Hepatocyte (in vitro differentiated cells): ENCODE data around the gene MTMR8. TPM values are rescaled to one million over a fixed set of nuclear protein-coding genes. Genes with fewer than 3 reads are reported as not detected.

Experiments used
- DNase-seq: peaks from one replicate; pipeline ENCODE4 v3.0.0-alpha.2; 2016; ENCODE audit warnings: low spot score
- H2AFZ ChIP-seq: fragments of 200-600 bp; sonication (generic); 2 replicates; pipeline ENCODE4 v1.6.0; 2016; ENCODE audit warnings: antibody characterized with exemption, mild to moderate bottlenecking
- H3K27ac ChIP-seq: fragments of 200-600 bp; sonication (generic); 2 replicates; pipeline ENCODE4 v1.5.1; 2016; ENCODE audit warnings: mild to moderate bottlenecking
- H3K27me3 ChIP-seq: fragments of 200-600 bp; sonication (generic); 2 replicates; pipeline ENCODE4 v1.6.1; 2016
- H3K36me3 ChIP-seq: fragments of 200-600 bp; sonication (generic); replicated peaks from 2 replicates; pipeline ENCODE4 v1.5.1; 2016; ENCODE audit warnings: low read depth; ENCODE audit not compliant: insufficient read depth
- H3K4me1 ChIP-seq: fragments of 200-600 bp; sonication (generic); 2 replicates; pipeline ENCODE4 v1.5.1; 2016; ENCODE audit warnings: mild to moderate bottlenecking, moderate library complexity; ENCODE audit not compliant: insufficient read depth
- H3K4me2 ChIP-seq: fragments of 200-600 bp; sonication (generic); 2 replicates; pipeline ENCODE4 v1.6.0; 2016
- H3K4me3 ChIP-seq: fragments of 200-600 bp; sonication (generic); 2 replicates; pipeline ENCODE4 v1.5.1; 2016; ENCODE audit warnings: mild to moderate bottlenecking
- H3K79me2 ChIP-seq: fragments of 200-600 bp; sonication (generic); 2 replicates; pipeline ENCODE4 v1.6.0; 2017; ENCODE audit warnings: mild to moderate bottlenecking
- H3K9me2 ChIP-seq: fragments of 200-600 bp; sonication (generic); replicated peaks from 2 replicates; pipeline ENCODE4 v1.6.0; 2017; ENCODE audit warnings: mild to moderate bottlenecking; ENCODE audit not compliant: insufficient read depth
- H3K9me3 ChIP-seq: fragments of 200-600 bp; sonication (generic); 2 replicates; pipeline ENCODE4 v1.5.1; 2016; ENCODE audit warnings: low read depth, mild to moderate bottlenecking
- H4K20me1 ChIP-seq: fragments of 200-600 bp; sonication (generic); 2 replicates; pipeline ENCODE4 v1.6.0; 2016; ENCODE audit warnings: mild to moderate bottlenecking; ENCODE audit not compliant: insufficient read depth, poor library complexity, severe bottlenecking
- EZH2 ChIP-seq: fragments of 200-600 bp; sonication (generic); IDR thresholded peaks from 2 replicates; pipeline ENCODE4 v1.6.1; 2016; ENCODE audit warnings: antibody characterized with exemption, mild to moderate bottlenecking, borderline replicate concordance
- EZH2phosphoT487 ChIP-seq: fragments of 200-600 bp; sonication (generic); IDR thresholded peaks from one replicate; pipeline ENCODE4 v1.6.1; 2018; ENCODE audit warnings: antibody characterized with exemption, mild to moderate bottlenecking, low read depth, moderate library complexity; ENCODE audit not compliant: unreplicated experiment, severe bottlenecking
- WGBS: methylation state at CpG from one replicate; pipeline ENCODE4 v1.1.6; 2016; ENCODE audit warnings: low lambda C conversion rate; ENCODE audit errors: missing lambda C conversion rate; 5-methylcytosine and 5-hydroxymethylcytosine counted together
- polyA plus RNA-seq: library from polyadenylated mRNA; unstranded; fragments of >200 nt; fragmentation: Nextera tagmentation; extraction: Ambion mirVana; gene quantifications from 2 replicates; pipeline ENCODE4 v1.2.1, GENCODE V29; 2016
- total RNA-seq: library from RNA; depleted of rRNA; stranded (reverse); fragments of >200 nt; gene quantifications from 2 replicates; pipeline ENCODE4 v1.2.3, GENCODE V29; 2014
- TF ChIP-seq, protein P1 (sequence below): fragments of 200-600 bp; sonication (generic); IDR thresholded peaks from 2 replicates; pipeline ENCODE4 v1.5.1; 2016; ENCODE audit warnings: antibody characterized with exemption, mild to moderate bottlenecking; ENCODE audit not compliant: poor library complexity

MTMR8 gene
- total RNA-seq (1.9 and 2.8 TPM in 2 replicates), polyA plus RNA-seq (1.7 and 1.8 TPM in 2 replicates)

DNA sequence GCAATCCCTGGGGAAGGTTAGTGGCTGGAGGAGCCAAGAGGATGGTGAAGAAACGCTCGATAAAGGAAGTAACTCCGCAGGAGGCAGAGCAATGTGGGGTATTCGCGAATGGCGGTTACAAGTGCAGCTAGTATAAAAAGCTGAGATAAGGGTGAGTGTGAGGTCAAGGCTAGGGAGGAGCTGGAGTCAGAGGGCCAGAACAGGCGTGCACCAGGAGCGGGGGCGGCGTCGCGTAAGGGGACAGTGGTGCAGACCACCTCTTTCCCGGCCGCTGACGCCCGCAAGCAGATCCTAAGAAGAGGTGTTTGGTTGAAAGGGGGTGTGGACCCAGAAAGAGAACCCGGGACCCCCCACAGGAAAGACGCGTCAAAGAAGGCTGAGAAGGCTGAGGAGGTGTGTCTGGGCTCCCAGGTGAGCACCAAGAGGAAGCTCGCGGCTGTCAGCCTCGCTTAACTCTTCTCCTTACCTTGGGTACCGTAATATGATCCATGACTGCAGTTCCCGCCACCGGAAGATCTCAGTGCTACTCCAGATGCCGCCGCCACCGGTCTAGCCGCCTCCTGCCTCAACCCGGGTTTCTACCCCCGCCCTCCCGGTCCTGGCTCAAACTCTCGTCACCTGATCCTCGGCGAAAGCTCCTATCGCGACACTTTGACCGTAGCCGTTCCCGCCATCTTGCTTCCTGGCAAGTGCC is at the start of gene MTMR8:
TSS of gene MTMR8 (minus strand) at position 579 of the 694 bp plus-strand sequence. CDS start at position 490, 89 bp downstream.
- no peaks in the 10 kb centered on the region for H3K27me3 ChIP-seq
- peaks cover 8% of the 10 kb centered on the region for H3K79me2 ChIP-seq
- H4K20me1 ChIP-seq, result no peaks in the 10 kb centered on the region
- WGBS, result 53% methylated on average over 37 of the region's 40 CpGs
- H3K4me1 ChIP-seq, result no peaks in the 10 kb centered on the region
- peak within 1 kb of the TSS; percentile 38 for H3K4me3 ChIP-seq
- TF ChIP-seq EZH2, result no peak
- H3K9me3 ChIP-seq, result no peaks in the 10 kb centered on the region
- H3K36me3 ChIP-seq, result no peaks in the 10 kb centered on the region
- H3K27ac ChIP-seq, result peak within 1 kb of the TSS; percentile 42
- no peaks in the 10 kb centered on the region for H3K9me2 ChIP-seq
- peak; percentile 82 for DNase-seq
- H3K4me2 ChIP-seq, result peak within 1 kb of the TSS; percentile 74
- H2AFZ ChIP-seq, result peak within 1 kb of the TSS; percentile 84

DNA sequence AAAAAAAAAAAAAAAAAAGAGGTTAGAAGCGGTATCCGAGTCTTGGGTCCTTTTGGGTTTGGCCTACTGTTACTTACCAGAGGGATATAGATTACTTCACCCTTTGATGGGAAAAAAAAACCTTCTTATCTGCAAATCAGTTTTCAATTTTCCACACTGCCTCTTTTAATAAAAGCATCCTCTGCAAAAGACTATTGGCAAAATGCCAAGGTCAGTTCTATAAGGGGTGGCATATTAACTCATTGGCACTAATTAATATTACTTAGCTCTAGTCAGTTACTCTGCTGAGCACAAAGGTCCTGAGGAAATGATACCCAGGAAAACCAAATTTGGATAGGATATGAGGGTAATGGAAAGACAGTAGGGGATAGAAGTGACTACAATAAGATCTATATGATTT is 44.3 kb upstream of the MTMR8 start:
- DNase-seq, result no peak
- Histone ChIP-seq H3K27ac (no peak overlapping the region), H3K79me2 (no peaks in the 10 kb centered on the region), H3K4me1 (no peaks in the 10 kb centered on the region), H3K4me2 (no peak overlapping the region), H3K9me2 (no peaks in the 10 kb centered on the region), H3K4me3 (no peak overlapping the region), H3K36me3 (no peaks in the 10 kb centered on the region), H3K27me3 (no peaks in the 10 kb centered on the region), H4K20me1 (no peaks in the 10 kb centered on the region), H3K9me3 (no peaks in the 10 kb centered on the region), H2AFZ (no peak overlapping the region)
- TF ChIP-seq, protein P1, sequence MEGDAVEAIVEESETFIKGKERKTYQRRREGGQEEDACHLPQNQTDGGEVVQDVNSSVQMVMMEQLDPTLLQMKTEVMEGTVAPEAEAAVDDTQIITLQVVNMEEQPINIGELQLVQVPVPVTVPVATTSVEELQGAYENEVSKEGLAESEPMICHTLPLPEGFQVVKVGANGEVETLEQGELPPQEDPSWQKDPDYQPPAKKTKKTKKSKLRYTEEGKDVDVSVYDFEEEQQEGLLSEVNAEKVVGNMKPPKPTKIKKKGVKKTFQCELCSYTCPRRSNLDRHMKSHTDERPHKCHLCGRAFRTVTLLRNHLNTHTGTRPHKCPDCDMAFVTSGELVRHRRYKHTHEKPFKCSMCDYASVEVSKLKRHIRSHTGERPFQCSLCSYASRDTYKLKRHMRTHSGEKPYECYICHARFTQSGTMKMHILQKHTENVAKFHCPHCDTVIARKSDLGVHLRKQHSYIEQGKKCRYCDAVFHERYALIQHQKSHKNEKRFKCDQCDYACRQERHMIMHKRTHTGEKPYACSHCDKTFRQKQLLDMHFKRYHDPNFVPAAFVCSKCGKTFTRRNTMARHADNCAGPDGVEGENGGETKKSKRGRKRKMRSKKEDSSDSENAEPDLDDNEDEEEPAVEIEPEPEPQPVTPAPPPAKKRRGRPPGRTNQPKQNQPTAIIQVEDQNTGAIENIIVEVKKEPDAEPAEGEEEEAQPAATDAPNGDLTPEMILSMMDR, result no peak
- TF ChIP-seq EZH2 (no peak), EZH2phosphoT487 (no peak)
- WGBS, result 97% methylated on average over 2 of the region's 2 CpGs

DNA sequence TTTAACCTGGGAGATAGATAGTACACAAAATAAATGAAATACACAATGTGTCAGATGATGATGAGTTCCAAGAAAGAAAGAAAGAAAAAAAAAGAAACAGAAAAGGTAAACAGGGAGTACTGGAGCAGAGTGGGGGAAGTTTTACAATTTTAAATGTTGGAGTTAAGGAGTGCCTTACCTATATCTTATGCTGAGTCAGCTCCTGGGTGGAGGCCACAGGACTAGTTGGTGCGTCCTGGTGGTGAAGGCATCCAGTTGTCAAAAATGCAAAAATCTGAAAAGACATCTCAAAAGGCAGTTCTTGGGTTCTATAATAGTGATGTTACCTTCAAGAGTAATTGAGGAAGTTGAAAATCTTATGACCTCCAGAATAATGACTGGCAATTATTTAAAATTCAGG is 42.4 kb upstream of the MTMR8 start:
- no peaks in the 10 kb centered on the region for H3K9me3 ChIP-seq
- H2AFZ ChIP-seq, result no peak overlapping the region
- H3K9me2 ChIP-seq, result no peaks in the 10 kb centered on the region
- no peak for DNase-seq
- TF ChIP-seq EZH2 (no peak), EZH2phosphoT487 (no peak)
- TF ChIP-seq, protein P1, result no peak
- no peaks in the 10 kb centered on the region for H4K20me1 ChIP-seq
- 86% methylated on average over 1 of the region's 1 CpG for WGBS
- no peaks in the 10 kb centered on the region for H3K79me2 ChIP-seq
- no peak overlapping the region for H3K4me2 ChIP-seq
- H3K36me3 ChIP-seq, result no peaks in the 10 kb centered on the region
- no peaks in the 10 kb centered on the region for H3K27me3 ChIP-seq
- no peak overlapping the region for H3K4me3 ChIP-seq
- no peak overlapping the region for H3K27ac ChIP-seq
- H3K4me1 ChIP-seq, result no peaks in the 10 kb centered on the region

DNA sequence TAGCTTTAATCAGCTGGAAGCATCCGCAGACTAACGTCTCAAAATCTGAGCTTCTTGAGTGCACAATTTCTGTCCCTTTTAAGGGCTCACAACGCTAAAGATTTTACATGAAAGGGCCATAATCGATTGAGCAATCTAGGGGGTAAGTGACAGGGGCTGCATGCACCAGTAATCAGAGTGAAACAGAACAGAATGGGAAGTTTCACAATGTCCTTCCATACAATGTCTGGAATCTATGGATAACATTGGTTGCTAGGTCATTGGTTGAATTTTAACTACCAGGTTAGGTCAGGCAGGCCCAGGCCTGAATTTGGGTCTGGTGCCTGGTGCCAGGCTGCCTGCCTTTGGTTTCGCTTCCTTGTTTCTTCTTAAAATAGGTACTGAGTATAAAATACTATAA is 42.0 kb upstream of the MTMR8 start:
- Histone ChIP-seq H3K9me3 (no peaks in the 10 kb centered on the region), H3K36me3 (no peaks in the 10 kb centered on the region), H3K9me2 (no peaks in the 10 kb centered on the region), H3K4me3 (no peak overlapping the region), H3K27ac (no peak overlapping the region), H3K4me2 (no peak overlapping the region), H3K27me3 (no peaks in the 10 kb centered on the region), H3K4me1 (no peaks in the 10 kb centered on the region), H4K20me1 (no peaks in the 10 kb centered on the region), H2AFZ (no peak overlapping the region), H3K79me2 (no peaks in the 10 kb centered on the region)
- TF ChIP-seq EZH2phosphoT487 (no peak), EZH2 (no peak)
- TF ChIP-seq, protein P1, result no peak
- DNase-seq, result no peak
- 65% methylated on average over 5 of the region's 5 CpGs for WGBS
